Esophagus muscularis mucosa (tissue), 4 donors: Measurements from ENCODE around the gene CD84. TPM values are rescaled to one million over a fixed set of nuclear protein-coding genes. Genes with fewer than 3 reads are reported as not detected.
"Not testable (repeated sequence)": the region's sequence is repeated elsewhere in the genome, so short reads cannot be mapped to it uniquely, and the experiment has no call there.

ENCODE experiments used
- DNase-seq: peaks from one replicate; pipeline ENCODE4 v3.0.0-alpha.2; 2017; ENCODE audit errors: extremely low spot score
- H3K27ac ChIP-seq, 4 donors: fragments of 200-600 bp; sonication (generic); replicated peaks in 1 of 4; 1 replicate in 3 of 4; 2 replicates in 1 of 4; pipeline ENCODE4 v1.5.1; 2016 to 2019; ENCODE audit warnings: mild to moderate bottlenecking in 1 of 4
- H3K27me3 ChIP-seq, 4 donors: fragments of 200-600 bp; sonication (generic); one replicate each; pipeline versions ENCODE4 v1.5.1 to v1.6.0; 2016 to 2019
- H3K36me3 ChIP-seq, 4 donors: fragments of 200-600 bp; sonication (generic); one replicate each; pipeline ENCODE4 v1.5.1; 2016 to 2019
- H3K4me1 ChIP-seq, 4 donors: fragments of 200-600 bp; sonication (generic); one replicate each; pipeline ENCODE4 v1.5.1; 2016 to 2019
- H3K4me3 ChIP-seq, 4 donors: fragments of 200-600 bp; sonication (generic); 1 replicate in 2 of 4; 2 replicates in 2 of 4; pipeline ENCODE4 v1.5.1; 2016 to 2019; ENCODE audit warnings: mild to moderate bottlenecking in 4 of 4, moderate library complexity in 1 of 4
- H3K9me3 ChIP-seq, 4 donors: fragments of 200-600 bp; sonication (generic); 1 replicate in 3 of 4; 2 replicates in 1 of 4; pipeline ENCODE4 v1.5.1; 2016 to 2019
- CTCF ChIP-seq, 3 experiments: fragments of 200-600 bp in 2 of 3; fragments of 450-650 bp in 1 of 3; sonication (generic) in 2 of 3; IDR thresholded peaks; one replicate each; pipeline ENCODE4 v1.5.1; 2017 to 2019; ENCODE audit warnings: antibody characterized with exemption in 3 of 3, mild to moderate bottlenecking in 2 of 3, moderate library complexity in 1 of 3
- EP300 ChIP-seq: sonication (generic); formaldehyde crosslinking; IDR thresholded peaks from one replicate; pipeline ENCODE4 v1.6.1; 2017; ENCODE audit warnings: antibody characterized with exemption
- POLR2A ChIP-seq: fragments of 450-650 bp; IDR thresholded peaks from one replicate; pipeline ENCODE4 v1.6.1; 2017; ENCODE audit warnings: antibody characterized with exemption, moderate library complexity, mild to moderate bottlenecking, low read depth
- POLR2AphosphoS5 ChIP-seq, 2 donors: sonication (generic); formaldehyde crosslinking; IDR thresholded peaks; one replicate each; pipeline ENCODE4 v1.6.1; 2017; ENCODE audit warnings: antibody characterized with exemption in 2 of 2
- WGBS: methylation state at CpG from one replicate; pipeline ENCODE4 v1.1.5; 2018; 5-methylcytosine and 5-hydroxymethylcytosine counted together
- intact Hi-C: fragments of 100-400 bp; cut with DNase I; formaldehyde crosslinking; loops from one replicate; pipeline ENCODE4 v1.15.1; 2023
- total RNA-seq, 4 donors: library from RNA; depleted of rRNA; stranded (reverse); fragments of >200 nt; gene quantifications; one replicate each; pipeline versions ENCODE4 v1.1.0 to v1.2.1, GENCODE V29; 2016

The CD84 gene
- total RNA-seq, 4 donors from 2014 or later = 2.7 to 7.3 (median 4.7) TPM

- H3K27ac ChIP-seq = no peak overlapping the region
- no peak overlapping the region for H3K4me3 ChIP-seq
- DNase-seq = no peak
- WGBS = 69% methylated on average over 3 of the region's 3 CpGs
- no peaks in the 10 kb centered on the region for H3K36me3 ChIP-seq
- H3K9me3 ChIP-seq = peaks cover 0 to 24% (median 17%) of the 10 kb centered on the region in 4 donors
- no peak for TF ChIP-seq CTCF (IDR thresholded peaks at IDR 0.05)
- no peak for TF ChIP-seq POLR2AphosphoS5 (IDR thresholded peaks at IDR 0.05)
- no peak for TF ChIP-seq POLR2A
- TF ChIP-seq EP300 = no peak
- no peaks in the 10 kb centered on the region for H3K27me3 ChIP-seq
- intact Hi-C loops = no loop called here
- H3K4me1 ChIP-seq = no peaks in the 10 kb centered on the region
Measured at GRCh38 chr1:160534823-160535605, 44.3 kb downstream of the CD84 start.

GRCh38 chr1:160532557-160532813, 46.8 kb downstream of the CD84 start:
- DNase-seq, H3K4me1 ChIP-seq, H3K27me3 ChIP-seq, H3K27ac ChIP-seq, intact Hi-C loops, H3K4me3 ChIP-seq, H3K36me3 ChIP-seq: not testable (repeated sequence)
- H3K9me3 ChIP-seq = peaks cover 0 to 24% (median 17%) of the 10 kb centered on the region in 4 donors
- 86% methylated on average over 3 of the region's 5 CpGs for WGBS

- DNase-seq = not testable (repeated sequence)
Measured at GRCh38 chr1:160531809-160532556, 47.3 kb downstream of the CD84 start.

GRCh38 chr1:160529401-160529952, 49.8 kb downstream of the CD84 start:
- H3K36me3 ChIP-seq, H3K4me3 ChIP-seq, H3K4me1 ChIP-seq, H3K27me3 ChIP-seq, intact Hi-C loops, DNase-seq, H3K27ac ChIP-seq: not testable (repeated sequence)
- WGBS = 56% methylated on average over 7 of the region's 7 CpGs
- H3K9me3 ChIP-seq = peaks cover 0 to 19% (median 3%) of the 10 kb centered on the region in 4 donors

More at GRCh38 chr1:160531809-160532556, 47.3 kb downstream of the CD84 start:
- peaks cover 0 to 24% (median 17%) of the 10 kb centered on the region in 4 donors for H3K9me3 ChIP-seq
- H3K27me3 ChIP-seq, intact Hi-C loops, H3K36me3 ChIP-seq, H3K27ac ChIP-seq, H3K4me3 ChIP-seq, H3K4me1 ChIP-seq: not testable (repeated sequence)
- 88% methylated on average over 21 of the region's 29 CpGs for WGBS

GRCh38 chr1:160523789-160524188, 55.5 kb downstream of the CD84 start:
- WGBS = 80% methylated on average over 2 of the region's 2 CpGs
- H3K36me3 ChIP-seq, H3K27me3 ChIP-seq, DNase-seq, H3K27ac ChIP-seq, H3K4me1 ChIP-seq, H3K4me3 ChIP-seq, H3K9me3 ChIP-seq, intact Hi-C loops: not testable (repeated sequence)

- intact Hi-C loops = no loop called here
- peak within 1 kb of the TSS in 1 of 4 donors; percentile 31 for H3K4me3 ChIP-seq
- H3K36me3 ChIP-seq = no peaks in the 10 kb centered on the region
- peaks cover 0 to 5% (median 2%) of the 10 kb centered on the region in 4 donors for H3K9me3 ChIP-seq
- H3K27me3 ChIP-seq = no peaks in the 10 kb centered on the region
- 78% methylated on average over 11 of the region's 11 CpGs for WGBS
- TF ChIP-seq POLR2A (no peak), CTCF (IDR thresholded peaks at IDR 0.05) (no peak), POLR2AphosphoS5 (IDR thresholded peaks at IDR 0.05) (no peak), EP300 (no peak)
- H3K4me1 ChIP-seq = no peaks in the 10 kb centered on the region
- H3K27ac ChIP-seq = no peak within 1 kb of the TSS
- no peak for DNase-seq
Measured at GRCh38 chr1:160522622-160523345, 56.5 kb downstream of the CD84 start, which contains the start of gene SLAMF6. SLAMF6 (minus strand) TSS chr1:160523255; CDS start chr1:160523192, 63 bp downstream.
